Ramos (cell line): Measurements from ENCODE around the gene DLGAP1.

Source experiments
- in situ Hi-C: fragments of 300-500 bp; cut with MboI; formaldehyde crosslinking; loops from one replicate; pipeline ENCODE4 v1.14.3; 2022; ENCODE audit warnings: low sequenced_read_pairs; ENCODE audit not compliant: unreplicated experiment

Gene DLGAP1

GRCh38 chr18:3879114-3879835 lies 575.8 kb downstream of the DLGAP1 start:
- in situ Hi-C loops = no loop called here

- in situ Hi-C loops = no loop called here
Measured at GRCh38 chr18:3878401-3878800, 576.7 kb downstream of the DLGAP1 start.

- in situ Hi-C loops = no loop called here
Measured at GRCh38 chr18:3877678-3878077, 577.4 kb downstream of the DLGAP1 start.

GRCh38 chr18:3875961-3876360 lies 579.1 kb downstream of the DLGAP1 start:
- in situ Hi-C loops = no loop called here

GRCh38 chr18:3875376-3875775 lies 579.7 kb downstream of the DLGAP1 start:
- in situ Hi-C loops = no loop called here

- in situ Hi-C loops = no loop called here
Measured at GRCh38 chr18:3874581-3874980, 580.5 kb downstream of the DLGAP1 start.

GRCh38 chr18:3874125-3874524 lies 581.0 kb downstream of the DLGAP1 start:
- in situ Hi-C loops = no loop called here

- in situ Hi-C loops = no loop called here
Measured at GRCh38 chr18:3873698-3874097, 581.4 kb downstream of the DLGAP1 start.

GRCh38 chr18:3873211-3873610 lies 581.9 kb downstream of the DLGAP1 start:
- in situ Hi-C loops = no loop called here

- in situ Hi-C loops = no loop called here
Measured at GRCh38 chr18:3872641-3873040, 582.5 kb downstream of the DLGAP1 start.

- in situ Hi-C loops = no loop called here
Measured at GRCh38 chr18:3871687-3872086, 583.4 kb downstream of the DLGAP1 start.

GRCh38 chr18:3870914-3871313 lies 584.2 kb downstream of the DLGAP1 start:
- in situ Hi-C loops = no loop called here

- in situ Hi-C loops = no loop called here
Measured at GRCh38 chr18:3869848-3870247, 585.3 kb downstream of the DLGAP1 start.

GRCh38 chr18:3867864-3868311 lies 587.2 kb downstream of the DLGAP1 start:
- in situ Hi-C loops = no loop called here

GRCh38 chr18:3867236-3867635 lies 587.9 kb downstream of the DLGAP1 start:
- in situ Hi-C loops = no loop called here

- in situ Hi-C loops = no loop called here
Measured at GRCh38 chr18:3864669-3865298, 590.3 kb downstream of the DLGAP1 start.

GRCh38 chr18:3863593-3863992 lies 591.5 kb downstream of the DLGAP1 start:
- in situ Hi-C loops = no loop called here

- in situ Hi-C loops = no loop called here
Measured at GRCh38 chr18:3863006-3863405, 592.1 kb downstream of the DLGAP1 start.

- in situ Hi-C loops = no loop called here
Measured at GRCh38 chr18:3861495-3861894, 593.6 kb downstream of the DLGAP1 start.

- in situ Hi-C loops = no loop called here
Measured at GRCh38 chr18:3857544-3857943, 597.6 kb downstream of the DLGAP1 start.

GRCh38 chr18:3855966-3856365 lies 599.1 kb downstream of the DLGAP1 start:
- in situ Hi-C loops = no loop called here

GRCh38 chr18:3852321-3852720 lies 602.8 kb downstream of the DLGAP1 start:
- in situ Hi-C loops = no loop called here
